ENCODE data around the gene MYT1. TPM values are rescaled to one million over a fixed set of nuclear protein-coding genes. Genes with fewer than 3 reads are reported as not detected.

The MYT1 gene
- total and polyA plus RNA-seq, 2 of the 13 experiments (the other 11 are each of a cell fraction or from before 2014, with no cell fraction given): 0.58 to 2.5 TPM

DNA sequence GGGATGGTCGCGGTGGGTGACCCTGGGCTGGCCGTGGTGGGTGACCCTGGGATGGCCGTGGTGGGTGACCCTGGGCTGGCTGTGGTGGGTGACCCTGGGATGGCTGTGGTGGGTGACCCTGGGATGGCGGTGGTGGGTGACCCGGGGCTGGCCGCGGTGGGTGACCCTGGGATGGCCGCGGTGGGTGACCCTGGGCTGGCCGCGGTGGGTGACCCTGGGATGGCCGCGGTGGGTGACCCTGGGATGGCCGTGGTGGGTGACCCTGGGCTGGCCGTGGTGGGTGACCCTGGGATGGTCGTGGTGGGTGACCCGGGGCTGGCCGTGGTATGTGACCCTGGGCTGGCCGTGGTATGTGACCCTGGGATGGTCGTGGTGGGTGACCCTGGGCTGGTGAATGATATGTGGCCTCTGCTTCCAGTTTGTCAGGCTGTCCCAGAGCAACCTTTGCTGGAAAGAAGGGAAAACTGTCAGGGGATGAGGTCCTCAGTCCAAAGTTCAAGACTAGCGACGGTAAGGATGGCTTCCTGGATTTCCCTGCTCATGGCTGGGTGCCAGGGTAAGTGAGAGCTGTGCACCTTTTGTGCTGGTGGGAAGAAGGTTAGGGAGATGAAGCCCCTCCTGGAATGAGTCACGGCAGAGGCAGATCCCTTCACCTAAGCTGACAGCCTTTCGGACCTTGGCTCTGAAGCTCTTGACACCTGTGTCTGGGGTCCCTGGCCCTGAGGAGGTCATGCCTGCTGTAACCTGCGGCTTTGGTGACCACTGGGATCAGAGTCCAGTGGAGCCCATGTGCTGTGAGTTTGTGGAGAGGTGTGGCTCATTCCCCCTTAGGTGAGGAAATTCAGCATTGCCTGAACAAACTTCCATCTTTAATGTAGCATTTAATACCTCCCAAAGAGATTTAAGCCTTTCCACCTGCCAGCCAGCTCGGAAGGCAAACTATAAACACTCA is 72.2 kb downstream of the MYT1 start (continued):
- TF ChIP-seq CSRNP1 (CRISPR knock-in tag; IDR thresholded peaks at IDR 0.05) (no peak), GFI1 (CRISPR knock-in tag; IDR thresholded peaks at IDR 0.05; ENCODE audit: borderline replicate concordance) (0 out of 2 replicates have a peak, but pooled peaks have one; percentile 15), EZH2 (conservative IDR thresholded peaks at IDR 0.05; ENCODE audit: low read depth, low read length) (no peak), PRDM15 (CRISPR knock-in tag; IDR thresholded peaks at IDR 0.05) (no peak), MEIS2 (CRISPR knock-in tag; IDR thresholded peaks at IDR 0.05) (peak; percentile 91), ZNF280B (CRISPR knock-in tag; IDR thresholded peaks at IDR 0.05; ENCODE audit: borderline replicate concordance) (peak; percentile 89), ZSCAN9 (CRISPR knock-in tag; IDR thresholded peaks at IDR 0.05; ENCODE audit: borderline replicate concordance) (0 out of 2 replicates have a peak, but pooled peaks have one; percentile 58), PCBP2 (optimal IDR thresholded peaks at IDR 0.05; ENCODE audit: low read depth, low read length, poor library complexity, severe bottlenecking) (no peak), NFATC3 (CRISPR knock-in tag; IDR thresholded peaks at IDR 0.05) (no peak), ZNF205 (CRISPR knock-in tag; IDR thresholded peaks at IDR 0.05) (no peak), AGO2 (optimal IDR thresholded peaks at IDR 0.05; ENCODE audit: low read depth, low read length) (no peak)
- TF ChIP-seq, protein P1, sequence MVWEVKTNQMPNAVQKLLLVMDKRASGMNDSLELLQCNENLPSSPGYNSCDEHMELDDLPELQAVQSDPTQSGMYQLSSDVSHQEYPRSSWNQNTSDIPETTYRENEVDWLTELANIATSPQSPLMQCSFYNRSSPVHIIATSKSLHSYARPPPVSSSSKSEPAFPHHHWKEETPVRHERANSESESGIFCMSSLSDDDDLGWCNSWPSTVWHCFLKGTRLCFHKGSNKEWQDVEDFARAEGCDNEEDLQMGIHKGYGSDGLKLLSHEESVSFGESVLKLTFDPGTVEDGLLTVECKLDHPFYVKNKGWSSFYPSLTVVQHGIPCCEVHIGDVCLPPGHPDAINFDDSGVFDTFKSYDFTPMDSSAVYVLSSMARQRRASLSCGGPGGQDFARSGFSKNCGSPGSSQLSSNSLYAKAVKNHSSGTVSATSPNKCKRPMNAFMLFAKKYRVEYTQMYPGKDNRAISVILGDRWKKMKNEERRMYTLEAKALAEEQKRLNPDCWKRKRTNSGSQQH (CRISPR knock-in tag; IDR thresholded peaks at IDR 0.05; ENCODE audit: low read depth): no peak; the same call in 1 of the 2 replicates
- TF ChIP-seq, protein P2, sequence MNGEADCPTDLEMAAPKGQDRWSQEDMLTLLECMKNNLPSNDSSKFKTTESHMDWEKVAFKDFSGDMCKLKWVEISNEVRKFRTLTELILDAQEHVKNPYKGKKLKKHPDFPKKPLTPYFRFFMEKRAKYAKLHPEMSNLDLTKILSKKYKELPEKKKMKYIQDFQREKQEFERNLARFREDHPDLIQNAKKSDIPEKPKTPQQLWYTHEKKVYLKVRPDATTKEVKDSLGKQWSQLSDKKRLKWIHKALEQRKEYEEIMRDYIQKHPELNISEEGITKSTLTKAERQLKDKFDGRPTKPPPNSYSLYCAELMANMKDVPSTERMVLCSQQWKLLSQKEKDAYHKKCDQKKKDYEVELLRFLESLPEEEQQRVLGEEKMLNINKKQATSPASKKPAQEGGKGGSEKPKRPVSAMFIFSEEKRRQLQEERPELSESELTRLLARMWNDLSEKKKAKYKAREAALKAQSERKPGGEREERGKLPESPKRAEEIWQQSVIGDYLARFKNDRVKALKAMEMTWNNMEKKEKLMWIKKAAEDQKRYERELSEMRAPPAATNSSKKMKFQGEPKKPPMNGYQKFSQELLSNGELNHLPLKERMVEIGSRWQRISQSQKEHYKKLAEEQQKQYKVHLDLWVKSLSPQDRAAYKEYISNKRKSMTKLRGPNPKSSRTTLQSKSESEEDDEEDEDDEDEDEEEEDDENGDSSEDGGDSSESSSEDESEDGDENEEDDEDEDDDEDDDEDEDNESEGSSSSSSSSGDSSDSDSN (CRISPR knock-in tag; IDR thresholded peaks at IDR 0.05): peak; percentile 64
- TF ChIP-seq, protein P3, sequence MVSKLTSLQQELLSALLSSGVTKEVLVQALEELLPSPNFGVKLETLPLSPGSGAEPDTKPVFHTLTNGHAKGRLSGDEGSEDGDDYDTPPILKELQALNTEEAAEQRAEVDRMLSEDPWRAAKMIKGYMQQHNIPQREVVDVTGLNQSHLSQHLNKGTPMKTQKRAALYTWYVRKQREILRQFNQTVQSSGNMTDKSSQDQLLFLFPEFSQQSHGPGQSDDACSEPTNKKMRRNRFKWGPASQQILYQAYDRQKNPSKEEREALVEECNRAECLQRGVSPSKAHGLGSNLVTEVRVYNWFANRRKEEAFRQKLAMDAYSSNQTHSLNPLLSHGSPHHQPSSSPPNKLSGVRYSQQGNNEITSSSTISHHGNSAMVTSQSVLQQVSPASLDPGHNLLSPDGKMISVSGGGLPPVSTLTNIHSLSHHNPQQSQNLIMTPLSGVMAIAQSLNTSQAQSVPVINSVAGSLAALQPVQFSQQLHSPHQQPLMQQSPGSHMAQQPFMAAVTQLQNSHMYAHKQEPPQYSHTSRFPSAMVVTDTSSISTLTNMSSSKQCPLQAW (CRISPR knock-in tag; IDR thresholded peaks at IDR 0.05): 0 out of 2 replicates have a peak, but pooled peaks have one; percentile 66

All from HepG2 (cell line).